ENCODE measurements around the gene TRPT1. TPM values are rescaled to one million over a fixed set of nuclear protein-coding genes. Genes with fewer than 3 reads are reported as not detected.

TRPT1 gene
- total and polyA plus RNA-seq, 2 of the 4 experiments (the other 2 are of a cell fraction): 63.2 to 81.9 TPM

GRCh38 chr11:64226507-64227051 is 593 bp upstream of the TRPT1 start:
- H3K4me1 ChIP-seq (ENCODE audit: control insufficient read depth, insufficient read depth, low read length): peaks cover 20% of the 10 kb centered on the region
- peaks cover 26 to 67% of the 10 kb centered on the region in 2 experiments for H3K79me1 ChIP-seq (ENCODE audit: low read depth in 1 of 2, low read length in 2 of 2)
- ATAC-seq (ENCODE audit: low read depth): peak; percentile 19
- H3K9ac ChIP-seq (ENCODE audit: low read depth, low read length): peak overlapping the region; percentile 62
- peak overlapping the region; percentile 99 for H2AK9ac ChIP-seq (replicated peaks; ENCODE audit: low read depth, low read length, poor library complexity)
- H3K9me1 ChIP-seq (ENCODE audit: insufficient read depth, low read length): peaks cover 19% of the 10 kb centered on the region
- H3K4me2 ChIP-seq (ENCODE audit: low read depth, low read length): peak overlapping the region; percentile 94
- H2BK20ac ChIP-seq (ENCODE audit: low read depth, low read length): no peak overlapping the region
- peak overlapping the region; percentile 90 for H3K14ac ChIP-seq (replicated peaks; ENCODE audit: low read depth, low read length)
- H3K23ac ChIP-seq (ENCODE audit: low read depth, low read length): peak overlapping the region; percentile 68
- dilution Hi-C loops (cut with HindIII; ENCODE audit: low sequenced_read_pairs, unreplicated experiment) (no loop called here), in situ Hi-C loops (cut with MboI; ENCODE audit: low sequenced_read_pairs) (no loop called here), intact Hi-C loops (cut with micrococcal nuclease) (no loop called here)
- H3K9me3 ChIP-seq (ENCODE audit: control insufficient read depth, insufficient read depth, low read length): no peaks in the 10 kb centered on the region
- peaks cover 5% of the 10 kb centered on the region for H3K36me3 ChIP-seq (ENCODE audit: control insufficient read depth, insufficient read depth, low read length)
- H4K91ac ChIP-seq (ENCODE audit: insufficient read depth, low read depth, low read length): peak overlapping the region; percentile 94
- H2AK5ac ChIP-seq (ENCODE audit: low read depth, low read length): peak overlapping the region; percentile 94
- WGBS, 2 experiments (ENCODE audit: extremely low coverage in 2 of 2, insufficient read length in 1 of 2): 0% methylated on average over 5 of the region's 26 CpGs; no CpG with 5 or more reads in 1 of the 2 experiments
- H3K56ac ChIP-seq (ENCODE audit: extremely low read depth, insufficient read depth, low read length): peak overlapping the region; percentile 73
- H4K8ac ChIP-seq (ENCODE audit: low read depth in 2 of 2, low read length in 2 of 2): peak overlapping the region; percentile 86 to 97
- H2AFZ ChIP-seq (replicated peaks; ENCODE audit: low read length, poor library complexity): peak overlapping the region; percentile 99
- peak overlapping the region; percentile 92 for H3K4ac ChIP-seq (ENCODE audit: low read depth, low read length)
- H4K5ac ChIP-seq (ENCODE audit: low read depth, low read length): peak overlapping the region; percentile 58
- H4K20me1 ChIP-seq (ENCODE audit: insufficient read depth, low read length): no peaks in the 10 kb centered on the region; the same call in 1 of the 2 replicates
- H2BK15ac ChIP-seq (ENCODE audit: low read depth, low read length): no peak overlapping the region
- H3K4me3 ChIP-seq (ENCODE audit: insufficient read depth, low read depth, low read length): peak overlapping the region; percentile 95
- no peaks in the 10 kb centered on the region for H3K27me3 ChIP-seq (ENCODE audit: control insufficient read depth, insufficient read depth, low read length)
- peak overlapping the region; percentile 19; the same call in 1 of the 2 replicates for H2BK120ac ChIP-seq (ENCODE audit: low read depth, low read length)
- TF ChIP-seq, protein P1, sequence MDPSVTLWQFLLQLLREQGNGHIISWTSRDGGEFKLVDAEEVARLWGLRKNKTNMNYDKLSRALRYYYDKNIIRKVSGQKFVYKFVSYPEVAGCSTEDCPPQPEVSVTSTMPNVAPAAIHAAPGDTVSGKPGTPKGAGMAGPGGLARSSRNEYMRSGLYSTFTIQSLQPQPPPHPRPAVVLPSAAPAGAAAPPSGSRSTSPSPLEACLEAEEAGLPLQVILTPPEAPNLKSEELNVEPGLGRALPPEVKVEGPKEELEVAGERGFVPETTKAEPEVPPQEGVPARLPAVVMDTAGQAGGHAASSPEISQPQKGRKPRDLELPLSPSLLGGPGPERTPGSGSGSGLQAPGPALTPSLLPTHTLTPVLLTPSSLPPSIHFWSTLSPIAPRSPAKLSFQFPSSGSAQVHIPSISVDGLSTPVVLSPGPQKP (IDR thresholded peaks at IDR 0.05; ENCODE audit: borderline replicate concordance, low read depth, low read length): no peak
- TF ChIP-seq RCOR1 (IDR thresholded peaks at IDR 0.05; ENCODE audit: insufficient replicate concordance, low read length): no peak
- TF ChIP-seq CEBPB (IDR thresholded peaks at IDR 0.05; ENCODE audit: low read depth, low read length): no peak
- TF ChIP-seq RFX5 (IDR thresholded peaks at IDR 0.05; ENCODE audit: low read depth, low read length): no peak
- TF ChIP-seq SMC3 (IDR thresholded peaks at IDR 0.05; ENCODE audit: low read depth, low read length): no peak
- TF ChIP-seq MAFK (IDR thresholded peaks at IDR 0.05; ENCODE audit: low read depth, low read length): no peak
- no peak for TF ChIP-seq RAD21 (IDR thresholded peaks at IDR 0.05; ENCODE audit: low read length)
- H2BK5ac ChIP-seq (ENCODE audit: low read depth, low read length, poor library complexity, severe bottlenecking): peak overlapping the region; percentile 62
- H3K18ac ChIP-seq (ENCODE audit: low read depth, low read length): no peak overlapping the region; the same call in 1 of the 2 replicates
- peak overlapping the region; percentile 54 for H3K27ac ChIP-seq (ENCODE audit: insufficient read depth, low read length)
- CTCF ChIA-PET: interaction anchor here (0.6 to 0.9 kb wide), 2 partner anchors 35 to 74 kb away, joined by 3 read pairs; no protein-coding TSS in a partner anchor
- DNase-seq: no peak
- POLR2A ChIA-PET (ENCODE audit: unreplicated experiment): interaction anchor here (0.5 kb wide), 1 partner anchor 74 kb away, joined by 3 read pairs; no protein-coding TSS in a partner anchor
- TSS peak; percentile 56 for BruUV-seq (replicated peaks)

Measured in IMR-90 (cell line).